ENCODE results near the gene PARVG.

Gene PARVG

GRCh38 chr22:44182588-44183286 is 2.0 kb downstream of the PARVG start:
- H3K79me2 ChIP-seq (ENCODE audit: control insufficient read depth, insufficient read depth, low read length, poor library complexity): no peaks in the 10 kb centered on the region
- WGBS (ENCODE audit: extremely low coverage, insufficient coverage, insufficient read length): no CpG with 5 or more reads among the region's 17 CpGs
- H3K4me2 ChIP-seq (ENCODE audit: low read length): no peak overlapping the region
- H3K23ac ChIP-seq (ENCODE audit: low read length): no peak overlapping the region
- no peak overlapping the region for H2BK12ac ChIP-seq (ENCODE audit: low read length)
- DNase-seq: peak in 1 of 2 donors; percentile 1
- no peak overlapping the region for H2AFZ ChIP-seq (ENCODE audit: insufficient read depth, low read length, poor library complexity)
- H3K18ac ChIP-seq (ENCODE audit: low read length): no peak overlapping the region
- no peak overlapping the region for H3K9ac ChIP-seq (ENCODE audit: low read length)
- H3K4me1 ChIP-seq (ENCODE audit: control insufficient read depth in 1 of 2, insufficient read depth in 2 of 2, low read length in 2 of 2): no peaks in the 10 kb centered on the region
- no peaks in the 10 kb centered on the region for H3K79me1 ChIP-seq (ENCODE audit: low read length)
- H3K27me3 ChIP-seq (ENCODE audit: insufficient read depth, low read length): no peaks in the 10 kb centered on the region
- H2BK5ac ChIP-seq (ENCODE audit: low read depth, low read length, poor library complexity): no peak overlapping the region
- H4K12ac ChIP-seq (ENCODE audit: low read depth, low read length): no peak overlapping the region
- peaks cover 6% of the 10 kb centered on the region for H3K9me3 ChIP-seq (ENCODE audit: insufficient read depth, low read depth, low read length)
- no peak overlapping the region for H3K14ac ChIP-seq (ENCODE audit: low read length)
- no peak overlapping the region for H4K91ac ChIP-seq (ENCODE audit: low read depth, low read length)
- H4K8ac ChIP-seq (ENCODE audit: low read depth, low read length): no peak overlapping the region
- H3K4ac ChIP-seq (ENCODE audit: low read depth, low read length): no peak overlapping the region
- no peak overlapping the region for H3K27ac ChIP-seq (ENCODE audit: low read depth, low read length)
- no peak overlapping the region for H2AK5ac ChIP-seq (ENCODE audit: low read length)
- no peaks in the 10 kb centered on the region for H3K36me3 ChIP-seq (ENCODE audit: control insufficient read depth in 1 of 2, insufficient read depth in 2 of 2, low read length in 2 of 2)
- H2BK120ac ChIP-seq (ENCODE audit: insufficient read depth, low read length, poor library complexity): no peak overlapping the region
- H3K4me3 ChIP-seq (ENCODE audit: low read depth, low read length): no peak overlapping the region

- DNase-seq: no peak
- Histone ChIP-seq H3K36me3 (ENCODE audit: control insufficient read depth in 1 of 2, insufficient read depth in 2 of 2, low read length in 2 of 2) (no peaks in the 10 kb centered on the region), H3K4me2 (ENCODE audit: low read length) (no peak overlapping the region)
Observed at GRCh38 chr22:44183287-44183588, 2.5 kb downstream of the PARVG start.

GRCh38 chr22:44184006-44184405 is 3.3 kb downstream of the PARVG start:
- Histone ChIP-seq H3K4me2 (ENCODE audit: low read length) (no peak overlapping the region), H2BK120ac (ENCODE audit: insufficient read depth, low read length, poor library complexity) (no peak overlapping the region), H3K79me2 (ENCODE audit: control insufficient read depth, insufficient read depth, low read length, poor library complexity) (no peaks in the 10 kb centered on the region), H3K14ac (ENCODE audit: low read length) (no peak overlapping the region), H2BK12ac (ENCODE audit: low read length) (no peak overlapping the region), H3K79me1 (ENCODE audit: low read length) (no peaks in the 10 kb centered on the region), H3K4me3 (ENCODE audit: low read depth, low read length) (no peak overlapping the region), H4K91ac (ENCODE audit: low read depth, low read length) (no peak overlapping the region), H2AK5ac (ENCODE audit: low read length) (no peak overlapping the region), H3K9ac (ENCODE audit: low read length) (no peak overlapping the region), H3K23ac (ENCODE audit: low read length) (no peak overlapping the region), H2AFZ (ENCODE audit: insufficient read depth, low read length, poor library complexity) (no peak overlapping the region), H3K27ac (ENCODE audit: low read depth, low read length) (no peak overlapping the region), H3K36me3 (ENCODE audit: control insufficient read depth in 1 of 2, insufficient read depth in 2 of 2, low read length in 2 of 2) (no peaks in the 10 kb centered on the region), H3K27me3 (ENCODE audit: insufficient read depth, low read length) (no peaks in the 10 kb centered on the region), H3K4ac (ENCODE audit: low read depth, low read length) (no peak overlapping the region), H2BK5ac (ENCODE audit: low read depth, low read length, poor library complexity) (no peak overlapping the region), H4K8ac (ENCODE audit: low read depth, low read length) (no peak overlapping the region), H3K9me3 (ENCODE audit: insufficient read depth, low read depth, low read length) (peaks cover 7% of the 10 kb centered on the region), H4K12ac (ENCODE audit: low read depth, low read length) (no peak overlapping the region), H3K18ac (ENCODE audit: low read length) (no peak overlapping the region), H3K4me1 (ENCODE audit: control insufficient read depth in 1 of 2, insufficient read depth in 2 of 2, low read length in 2 of 2) (no peaks in the 10 kb centered on the region)
- no CpG with 5 or more reads among the region's 4 CpGs for WGBS (ENCODE audit: extremely low coverage, insufficient coverage, insufficient read length)
- DNase-seq: no peak

More at GRCh38 chr22:44183287-44183588, 2.5 kb downstream of the PARVG start:
- Histone ChIP-seq H4K8ac (ENCODE audit: low read depth, low read length) (no peak overlapping the region), H2BK120ac (ENCODE audit: insufficient read depth, low read length, poor library complexity) (no peak overlapping the region), H3K27me3 (ENCODE audit: insufficient read depth, low read length) (no peaks in the 10 kb centered on the region), H3K9me3 (ENCODE audit: insufficient read depth, low read depth, low read length) (peaks cover 6% of the 10 kb centered on the region), H3K79me2 (ENCODE audit: control insufficient read depth, insufficient read depth, low read length, poor library complexity) (no peaks in the 10 kb centered on the region), H3K27ac (ENCODE audit: low read depth, low read length) (no peak overlapping the region), H3K79me1 (ENCODE audit: low read length) (no peaks in the 10 kb centered on the region), H3K4me1 (ENCODE audit: control insufficient read depth in 1 of 2, insufficient read depth in 2 of 2, low read length in 2 of 2) (no peaks in the 10 kb centered on the region), H3K23ac (ENCODE audit: low read length) (no peak overlapping the region), H3K14ac (ENCODE audit: low read length) (no peak overlapping the region), H4K91ac (ENCODE audit: low read depth, low read length) (no peak overlapping the region), H3K4me3 (ENCODE audit: low read depth, low read length) (no peak overlapping the region), H2AK5ac (ENCODE audit: low read length) (no peak overlapping the region), H2BK5ac (ENCODE audit: low read depth, low read length, poor library complexity) (no peak overlapping the region), H2BK12ac (ENCODE audit: low read length) (no peak overlapping the region), H4K12ac (ENCODE audit: low read depth, low read length) (no peak overlapping the region), H3K9ac (ENCODE audit: low read length) (no peak overlapping the region), H2AFZ (ENCODE audit: insufficient read depth, low read length, poor library complexity) (no peak overlapping the region), H3K18ac (ENCODE audit: low read length) (no peak overlapping the region), H3K4ac (ENCODE audit: low read depth, low read length) (no peak overlapping the region)
- no CpG with 5 or more reads among the region's 8 CpGs for WGBS (ENCODE audit: extremely low coverage, insufficient coverage, insufficient read length)

- no peak overlapping the region for H3K4me3 ChIP-seq (ENCODE audit: low read depth, low read length)
- H3K9me3 ChIP-seq (ENCODE audit: insufficient read depth, low read depth, low read length): peaks cover 10% of the 10 kb centered on the region
- no peak overlapping the region for H4K91ac ChIP-seq (ENCODE audit: low read depth, low read length)
- H3K4me1 ChIP-seq (ENCODE audit: control insufficient read depth in 1 of 2, insufficient read depth in 2 of 2, low read length in 2 of 2): no peaks in the 10 kb centered on the region
- no peak overlapping the region for H2AK5ac ChIP-seq (ENCODE audit: low read length)
- no peaks in the 10 kb centered on the region for H3K79me1 ChIP-seq (ENCODE audit: low read length)
- H3K27me3 ChIP-seq (ENCODE audit: insufficient read depth, low read length): no peaks in the 10 kb centered on the region
- DNase-seq: no peak
- H4K12ac ChIP-seq (ENCODE audit: low read depth, low read length): no peak overlapping the region
- no peak overlapping the region for H3K18ac ChIP-seq (ENCODE audit: low read length)
- H3K23ac ChIP-seq (ENCODE audit: low read length): no peak overlapping the region
- no CpG with 5 or more reads among the region's 16 CpGs for WGBS (ENCODE audit: extremely low coverage, insufficient coverage, insufficient read length)
- no peak overlapping the region for H2BK120ac ChIP-seq (ENCODE audit: insufficient read depth, low read length, poor library complexity)
- H2BK12ac ChIP-seq (ENCODE audit: low read length): no peak overlapping the region
- H3K4ac ChIP-seq (ENCODE audit: low read depth, low read length): no peak overlapping the region
- H2BK5ac ChIP-seq (ENCODE audit: low read depth, low read length, poor library complexity): no peak overlapping the region
- H3K9ac ChIP-seq (ENCODE audit: low read length): no peak overlapping the region
- H3K79me2 ChIP-seq (ENCODE audit: control insufficient read depth, insufficient read depth, low read length, poor library complexity): no peaks in the 10 kb centered on the region
- no peak overlapping the region for H3K14ac ChIP-seq (ENCODE audit: low read length)
- no peak overlapping the region for H3K27ac ChIP-seq (ENCODE audit: low read depth, low read length)
- H4K8ac ChIP-seq (ENCODE audit: low read depth, low read length): no peak overlapping the region
- H3K4me2 ChIP-seq (ENCODE audit: low read length): no peak overlapping the region
- no peak overlapping the region for H2AFZ ChIP-seq (ENCODE audit: insufficient read depth, low read length, poor library complexity)
- no peaks in the 10 kb centered on the region for H3K36me3 ChIP-seq (ENCODE audit: control insufficient read depth in 1 of 2, insufficient read depth in 2 of 2, low read length in 2 of 2)
Observed at GRCh38 chr22:44185237-44186120, 4.8 kb downstream of the PARVG start.

All from trophoblast cell (in vitro differentiated cells and primary cell).